Ishikawa (cell line): ENCODE results near the gene FADS3.

Source experiments
- CEBPB ChIP-seq: IDR thresholded peaks from 2 replicates; pipeline ENCODE4 v1.6.1; 2012
- CREB1 ChIP-seq: IDR thresholded peaks from 2 replicates; pipeline ENCODE4 v1.6.1; 2012; ENCODE audit warnings: low read depth
- EGR1 ChIP-seq: IDR thresholded peaks from 2 replicates; pipeline ENCODE4 v1.6.1; 2012
- EP300 ChIP-seq: IDR thresholded peaks from 2 replicates; pipeline ENCODE4 v1.6.1; 2012; ENCODE audit warnings: borderline replicate concordance
- FOXM1 ChIP-seq: IDR thresholded peaks from 2 replicates; pipeline ENCODE4 v1.6.1; 2012; ENCODE audit warnings: low read depth, borderline replicate concordance
- NFIC ChIP-seq: IDR thresholded peaks from 2 replicates; pipeline ENCODE4 v1.6.1; 2012
- RAD21 ChIP-seq: IDR thresholded peaks from 2 replicates; pipeline ENCODE4 v1.6.1; 2012; ENCODE audit warnings: low read depth
- TAF1 ChIP-seq: IDR thresholded peaks from 2 replicates; pipeline ENCODE4 v1.6.1; 2012; ENCODE audit warnings: low read depth, mild to moderate bottlenecking
- TCF12 ChIP-seq: IDR thresholded peaks from 2 replicates; pipeline ENCODE4 v1.6.1; 2012; ENCODE audit warnings: low read depth
- TEAD4 ChIP-seq: IDR thresholded peaks from 2 replicates; pipeline ENCODE4 v1.6.1; 2012
- YY1 ChIP-seq: IDR thresholded peaks from 2 replicates; pipeline ENCODE4 v1.6.1; 2012; ENCODE audit warnings: low read depth
- ZBTB7A ChIP-seq: IDR thresholded peaks from 2 replicates; pipeline ENCODE4 v1.6.1; 2012; ENCODE audit warnings: low read depth
- TF ChIP-seq, protein P1 (sequence below): IDR thresholded peaks from 2 replicates; pipeline ENCODE4 v1.6.1; 2012
- TF ChIP-seq, protein P2 (sequence below): IDR thresholded peaks from 2 replicates; pipeline ENCODE4 v1.6.1; 2012
- TF ChIP-seq, protein P3 (sequence below): IDR thresholded peaks from 2 replicates; pipeline ENCODE4 v1.6.1; 2012; ENCODE audit warnings: low read depth, mild to moderate bottlenecking

FADS3 gene

DNA sequence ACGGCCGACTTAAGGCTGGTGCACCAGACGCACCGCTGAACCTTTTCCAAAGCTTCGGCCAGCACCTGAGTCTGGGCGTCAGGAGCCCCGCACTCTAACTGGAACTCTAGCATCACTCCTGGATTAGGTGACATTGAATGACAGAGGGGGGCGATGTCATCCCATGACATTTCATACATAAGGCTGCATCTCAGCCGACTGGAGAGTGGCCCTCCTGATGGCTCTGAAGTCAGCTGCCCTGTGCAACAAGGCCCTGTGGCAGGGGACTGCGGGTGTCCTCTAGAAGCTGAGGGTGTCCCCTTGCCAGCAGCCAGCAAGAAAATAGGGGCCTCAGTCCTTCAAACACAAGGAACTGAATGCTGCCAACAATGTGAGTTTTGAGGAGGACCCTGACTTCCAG, 10.1 kb upstream of the FADS3 start:
- TF ChIP-seq, protein P1, sequence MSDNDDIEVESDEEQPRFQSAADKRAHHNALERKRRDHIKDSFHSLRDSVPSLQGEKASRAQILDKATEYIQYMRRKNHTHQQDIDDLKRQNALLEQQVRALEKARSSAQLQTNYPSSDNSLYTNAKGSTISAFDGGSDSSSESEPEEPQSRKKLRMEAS: no peak
- TF ChIP-seq YY1: no peak
- no peak for TF ChIP-seq EGR1

DNA sequence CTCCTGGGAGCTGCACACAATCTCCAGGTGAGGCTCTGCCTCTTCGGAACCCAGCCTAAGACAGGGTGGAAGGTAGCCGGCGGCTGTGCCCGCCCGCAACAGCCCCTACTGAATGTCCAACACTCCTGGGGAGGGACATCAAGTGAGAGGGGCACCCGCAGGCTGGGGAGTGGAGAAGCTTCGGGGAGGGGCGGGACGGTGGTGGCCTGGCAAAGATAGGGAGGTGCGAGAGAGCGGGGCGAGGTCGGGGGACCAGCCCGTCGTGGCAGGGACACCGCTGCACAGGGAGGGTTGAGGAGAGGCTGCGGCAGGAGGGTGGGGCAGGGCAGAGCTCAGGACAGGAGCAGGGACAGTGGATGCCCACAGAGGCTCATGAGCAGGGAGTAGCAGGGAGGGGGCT, 8.9 kb upstream of the FADS3 start:
- no peak for TF ChIP-seq TEAD4
- no peak for TF ChIP-seq ZBTB7A
- no peak for TF ChIP-seq RAD21
- TF ChIP-seq TCF12: no peak
- no peak for TF ChIP-seq CREB1
- TF ChIP-seq NFIC: no peak
- no peak for TF ChIP-seq FOXM1
- TF ChIP-seq, protein P2, sequence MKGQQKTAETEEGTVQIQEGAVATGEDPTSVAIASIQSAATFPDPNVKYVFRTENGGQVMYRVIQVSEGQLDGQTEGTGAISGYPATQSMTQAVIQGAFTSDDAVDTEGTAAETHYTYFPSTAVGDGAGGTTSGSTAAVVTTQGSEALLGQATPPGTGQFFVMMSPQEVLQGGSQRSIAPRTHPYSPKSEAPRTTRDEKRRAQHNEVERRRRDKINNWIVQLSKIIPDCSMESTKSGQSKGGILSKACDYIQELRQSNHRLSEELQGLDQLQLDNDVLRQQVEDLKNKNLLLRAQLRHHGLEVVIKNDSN: no peak
- no peak for TF ChIP-seq EGR1

DNA sequence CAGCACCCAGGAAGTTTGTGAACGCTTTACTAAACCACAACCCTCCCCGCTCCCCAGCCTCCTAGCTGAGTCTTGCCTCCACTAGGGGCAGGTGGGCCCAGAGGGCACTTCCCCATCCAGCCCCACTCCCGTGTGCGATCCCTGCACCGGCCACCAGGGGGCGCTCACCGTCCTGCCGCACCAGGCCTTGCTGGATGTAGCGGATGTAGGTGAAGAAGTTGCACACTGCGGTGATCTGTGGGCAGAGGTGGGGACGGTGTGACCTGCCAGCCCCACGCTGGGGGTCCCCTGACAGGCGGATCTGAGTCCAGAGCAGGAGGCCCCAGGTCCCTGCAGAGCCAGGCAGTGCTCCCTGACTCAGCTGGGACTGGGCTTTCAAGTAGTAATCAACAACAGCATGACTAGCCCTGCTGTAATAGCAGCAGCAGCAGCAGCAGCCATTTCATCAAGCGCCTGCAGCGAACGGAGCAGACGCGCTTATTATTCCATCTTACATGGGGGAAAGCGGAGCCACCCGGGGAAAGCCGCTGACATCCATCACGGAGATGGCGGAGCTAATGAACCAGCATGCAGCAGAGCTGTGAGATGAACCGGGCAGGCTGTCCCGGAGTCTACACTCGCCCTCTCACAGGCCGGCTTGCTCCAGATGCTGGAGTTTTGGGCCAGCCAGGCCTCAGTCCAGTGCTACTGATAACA, 7.9 kb upstream of the FADS3 start:
- TF ChIP-seq YY1 (0 out of 2 replicates have a peak, but pooled peaks have one; percentile 26), ZBTB7A (peak; percentile 39; the same call in 1 of the 2 replicates), TAF1 (no peak), RAD21 (peak; percentile 89)

DNA sequence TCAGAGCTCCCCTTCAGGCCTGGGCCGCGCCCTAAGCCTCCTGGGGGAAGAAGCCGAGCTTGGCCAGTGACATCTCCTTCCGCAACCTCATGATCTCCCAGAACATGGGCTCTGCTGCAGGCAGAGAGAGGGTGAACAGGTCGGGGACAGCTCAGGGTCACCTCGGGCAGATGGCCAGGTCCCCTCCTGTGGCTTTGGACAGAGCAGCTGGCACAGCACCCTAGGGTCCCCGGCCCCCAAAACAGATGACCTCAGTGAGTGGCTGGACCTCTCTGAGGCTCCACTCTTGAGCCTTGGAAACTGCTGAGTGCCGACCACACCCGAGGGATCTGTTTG, 6.9 kb upstream of the FADS3 start:
- TF ChIP-seq RAD21 (no peak), TEAD4 (no peak), EP300 (no peak), FOXM1 (no peak), EGR1 (no peak), TAF1 (no peak), CREB1 (no peak), CEBPB (no peak), TCF12 (no peak), YY1 (no peak), ZBTB7A (no peak), NFIC (no peak)
- TF ChIP-seq, protein P2: no peak
- TF ChIP-seq, protein P1: no peak
- TF ChIP-seq, protein P3, sequence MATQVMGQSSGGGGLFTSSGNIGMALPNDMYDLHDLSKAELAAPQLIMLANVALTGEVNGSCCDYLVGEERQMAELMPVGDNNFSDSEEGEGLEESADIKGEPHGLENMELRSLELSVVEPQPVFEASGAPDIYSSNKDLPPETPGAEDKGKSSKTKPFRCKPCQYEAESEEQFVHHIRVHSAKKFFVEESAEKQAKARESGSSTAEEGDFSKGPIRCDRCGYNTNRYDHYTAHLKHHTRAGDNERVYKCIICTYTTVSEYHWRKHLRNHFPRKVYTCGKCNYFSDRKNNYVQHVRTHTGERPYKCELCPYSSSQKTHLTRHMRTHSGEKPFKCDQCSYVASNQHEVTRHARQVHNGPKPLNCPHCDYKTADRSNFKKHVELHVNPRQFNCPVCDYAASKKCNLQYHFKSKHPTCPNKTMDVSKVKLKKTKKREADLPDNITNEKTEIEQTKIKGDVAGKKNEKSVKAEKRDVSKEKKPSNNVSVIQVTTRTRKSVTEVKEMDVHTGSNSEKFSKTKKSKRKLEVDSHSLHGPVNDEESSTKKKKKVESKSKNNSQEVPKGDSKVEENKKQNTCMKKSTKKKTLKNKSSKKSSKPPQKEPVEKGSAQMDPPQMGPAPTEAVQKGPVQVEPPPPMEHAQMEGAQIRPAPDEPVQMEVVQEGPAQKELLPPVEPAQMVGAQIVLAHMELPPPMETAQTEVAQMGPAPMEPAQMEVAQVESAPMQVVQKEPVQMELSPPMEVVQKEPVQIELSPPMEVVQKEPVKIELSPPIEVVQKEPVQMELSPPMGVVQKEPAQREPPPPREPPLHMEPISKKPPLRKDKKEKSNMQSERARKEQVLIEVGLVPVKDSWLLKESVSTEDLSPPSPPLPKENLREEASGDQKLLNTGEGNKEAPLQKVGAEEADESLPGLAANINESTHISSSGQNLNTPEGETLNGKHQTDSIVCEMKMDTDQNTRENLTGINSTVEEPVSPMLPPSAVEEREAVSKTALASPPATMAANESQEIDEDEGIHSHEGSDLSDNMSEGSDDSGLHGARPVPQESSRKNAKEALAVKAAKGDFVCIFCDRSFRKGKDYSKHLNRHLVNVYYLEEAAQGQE: no peak

DNA sequence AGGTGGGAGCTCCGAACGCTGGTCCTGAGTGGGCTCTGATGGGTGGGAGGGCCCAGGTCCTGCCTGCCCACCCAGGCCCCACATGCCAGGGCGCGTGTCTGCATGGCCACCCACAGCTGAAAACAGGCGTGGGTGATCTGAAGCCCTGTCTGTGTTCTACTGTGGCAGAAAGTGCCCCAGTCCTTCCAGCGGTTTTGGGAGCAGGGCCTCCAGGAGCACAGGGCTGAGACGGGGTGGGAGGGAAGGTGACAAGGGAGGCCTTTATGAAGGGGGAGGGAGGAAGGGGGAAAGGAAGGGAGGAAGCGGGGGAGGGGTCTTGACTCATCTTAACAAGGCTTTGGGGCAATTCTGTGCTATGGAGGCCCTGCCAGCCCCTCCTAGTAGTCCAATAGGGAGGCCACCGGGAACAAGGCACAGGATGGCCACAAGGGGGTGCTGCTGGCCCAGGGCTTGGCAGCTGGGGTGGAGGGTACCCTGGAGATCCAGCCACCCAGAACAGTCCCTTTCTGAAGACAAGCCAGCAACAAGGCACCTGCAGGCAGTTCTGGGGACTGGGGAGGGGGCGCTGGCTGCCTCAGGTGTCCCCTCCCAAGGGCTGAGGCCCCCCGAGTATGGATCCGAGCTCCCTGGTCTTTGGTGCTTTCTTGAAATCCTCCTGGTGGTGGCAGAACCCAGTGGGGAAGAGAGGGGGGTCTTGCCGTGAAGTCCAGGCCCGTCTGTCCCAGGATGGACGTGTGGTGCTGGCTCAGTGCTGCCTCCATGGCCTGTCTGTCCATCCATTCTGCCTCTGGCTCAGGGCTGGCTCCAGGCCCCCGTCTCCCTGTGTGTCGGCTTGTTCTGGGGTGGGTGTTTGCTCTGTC, 6.3 kb upstream of the FADS3 start:
- peak; percentile 93 for TF ChIP-seq RAD21
- TF ChIP-seq ZBTB7A: no peak; the same call in 1 of the 2 replicates
- no peak for TF ChIP-seq EGR1
- TF ChIP-seq TEAD4: no peak

DNA sequence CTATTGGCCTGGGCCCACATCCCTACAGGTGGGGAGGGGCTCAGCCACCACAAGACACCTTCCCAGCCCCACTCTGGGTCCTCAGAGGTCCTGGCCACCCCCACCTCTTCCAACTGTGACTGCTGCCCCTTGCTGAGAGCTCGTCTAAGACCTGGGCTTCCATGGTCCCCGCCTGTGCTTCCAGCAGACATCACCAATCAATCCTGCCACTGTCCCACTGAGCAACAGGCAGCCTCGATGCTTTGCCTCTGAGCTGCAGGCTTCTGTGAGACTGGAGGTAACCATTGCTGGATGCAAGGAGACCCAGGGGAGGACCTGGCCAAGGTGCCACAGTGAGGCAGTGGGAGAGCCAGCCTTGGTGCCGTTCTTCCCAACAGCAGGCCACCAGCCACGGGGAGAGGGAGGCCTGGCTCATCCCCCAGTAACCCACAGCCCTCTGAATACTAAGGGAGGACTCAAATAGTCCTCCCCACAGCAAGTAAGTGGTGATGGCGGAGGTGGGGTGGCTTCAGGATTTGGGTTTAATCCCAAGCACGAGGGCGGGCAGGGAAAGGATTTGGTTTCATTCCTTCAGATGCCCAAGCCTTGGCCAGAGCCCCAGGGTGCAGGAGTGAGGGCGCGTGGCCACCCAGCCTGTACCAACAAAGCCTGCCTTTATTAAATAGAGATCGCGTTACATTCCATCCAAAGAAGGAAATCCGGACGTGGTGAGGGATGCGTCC, 5.5 kb upstream of the FADS3 start:
- TF ChIP-seq TCF12 (no peak), RAD21 (no peak), CREB1 (no peak), EP300 (no peak), TAF1 (no peak), NFIC (peak; percentile 40; the same call in 1 of the 2 replicates), YY1 (no peak), ZBTB7A (no peak), FOXM1 (no peak), CEBPB (no peak), TEAD4 (no peak), EGR1 (no peak)
- TF ChIP-seq, protein P2: no peak
- TF ChIP-seq, protein P3: no peak
- TF ChIP-seq, protein P1: peak; percentile 42
